ENCODE results near the gene RNU6-1.

The RNU6-1 gene

DNA sequence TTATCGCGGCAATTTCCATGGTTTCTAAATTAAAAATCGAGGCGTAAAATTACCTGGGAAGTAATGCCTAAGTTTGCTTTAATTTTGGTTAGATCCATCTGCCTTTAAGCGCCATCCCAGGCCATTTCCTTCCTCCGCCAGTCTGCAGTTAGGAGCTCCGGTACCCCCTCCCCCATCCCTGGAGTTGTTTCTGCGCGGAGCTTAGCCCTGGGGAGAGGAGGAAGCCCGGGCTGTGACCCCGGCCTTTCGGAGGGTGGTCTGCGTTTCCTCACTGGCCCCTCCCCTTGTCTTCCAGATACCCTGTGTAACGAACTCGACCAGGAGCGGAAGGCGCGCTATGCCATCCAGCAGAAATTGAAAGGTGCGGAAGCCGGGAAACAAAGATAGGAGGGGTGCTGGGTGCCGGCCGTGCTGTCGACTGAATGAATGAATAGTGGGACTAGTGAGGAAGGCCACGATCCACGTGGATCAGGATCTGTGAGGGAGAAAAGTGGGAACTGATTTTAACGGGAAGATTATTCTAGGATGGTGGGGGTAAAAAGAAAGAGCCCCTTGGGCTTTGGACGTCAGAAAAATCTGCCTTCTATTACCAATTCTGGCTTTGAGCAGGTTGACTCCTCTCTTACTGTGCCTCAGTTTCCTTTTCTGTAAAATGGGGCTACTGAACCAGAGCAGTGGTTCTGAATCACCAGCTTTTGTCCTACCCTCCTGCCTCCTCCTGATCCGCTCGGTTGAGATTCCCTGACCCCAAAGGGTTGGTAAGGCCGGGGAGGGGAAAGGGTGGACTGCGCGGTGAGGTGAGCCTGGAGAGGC is 6.7 kb downstream of the RNU6-1 start:
- DNase-seq: no peak

DNA sequence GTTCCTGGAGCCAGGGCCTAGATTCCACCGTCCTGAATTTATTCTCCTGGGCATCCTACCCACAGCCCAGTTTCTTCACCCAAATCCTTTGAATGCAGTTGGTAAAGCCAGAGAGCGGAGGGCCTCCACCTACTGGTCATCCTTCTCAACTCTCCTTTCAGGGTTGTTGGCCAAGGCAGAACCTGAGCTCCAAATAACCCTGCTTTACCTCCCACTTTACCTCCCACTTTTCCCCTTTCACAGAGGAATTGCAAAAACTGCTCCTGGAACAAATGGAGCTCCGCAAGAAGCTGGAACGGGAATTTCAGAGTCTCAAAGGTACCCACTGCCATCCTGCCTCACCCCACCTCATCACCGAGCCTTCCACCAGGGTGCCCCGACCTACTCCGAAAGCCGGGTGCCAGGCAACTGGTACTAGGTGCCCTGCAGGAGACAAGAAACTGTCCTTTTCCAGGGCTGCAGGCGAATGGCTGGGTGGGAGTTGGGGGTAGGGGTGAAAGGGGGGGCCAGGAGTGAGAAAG is 7.8 kb downstream of the RNU6-1 start:
- DNase-seq: no peak

DNA sequence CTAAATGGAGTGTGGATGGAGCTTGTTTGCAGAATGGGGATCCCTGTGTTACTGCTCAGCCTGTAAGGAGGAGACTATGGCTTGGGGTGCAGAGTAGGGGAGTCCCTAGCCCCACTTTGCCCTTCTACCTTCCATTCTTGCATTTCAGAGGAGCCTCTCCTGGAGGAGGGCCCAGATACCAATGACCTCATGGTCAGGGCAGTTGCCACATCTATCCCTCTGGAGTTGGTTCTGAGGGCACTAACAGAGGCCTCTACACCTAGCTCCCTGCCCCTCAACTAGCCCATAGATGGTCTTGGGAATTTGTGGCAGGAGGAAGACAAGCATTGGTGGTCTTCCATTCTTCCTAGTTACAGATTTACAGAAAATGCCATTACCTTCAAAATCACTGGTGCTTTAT is 8.5 kb downstream of the RNU6-1 start:
- DNase-seq: no peak

DNA sequence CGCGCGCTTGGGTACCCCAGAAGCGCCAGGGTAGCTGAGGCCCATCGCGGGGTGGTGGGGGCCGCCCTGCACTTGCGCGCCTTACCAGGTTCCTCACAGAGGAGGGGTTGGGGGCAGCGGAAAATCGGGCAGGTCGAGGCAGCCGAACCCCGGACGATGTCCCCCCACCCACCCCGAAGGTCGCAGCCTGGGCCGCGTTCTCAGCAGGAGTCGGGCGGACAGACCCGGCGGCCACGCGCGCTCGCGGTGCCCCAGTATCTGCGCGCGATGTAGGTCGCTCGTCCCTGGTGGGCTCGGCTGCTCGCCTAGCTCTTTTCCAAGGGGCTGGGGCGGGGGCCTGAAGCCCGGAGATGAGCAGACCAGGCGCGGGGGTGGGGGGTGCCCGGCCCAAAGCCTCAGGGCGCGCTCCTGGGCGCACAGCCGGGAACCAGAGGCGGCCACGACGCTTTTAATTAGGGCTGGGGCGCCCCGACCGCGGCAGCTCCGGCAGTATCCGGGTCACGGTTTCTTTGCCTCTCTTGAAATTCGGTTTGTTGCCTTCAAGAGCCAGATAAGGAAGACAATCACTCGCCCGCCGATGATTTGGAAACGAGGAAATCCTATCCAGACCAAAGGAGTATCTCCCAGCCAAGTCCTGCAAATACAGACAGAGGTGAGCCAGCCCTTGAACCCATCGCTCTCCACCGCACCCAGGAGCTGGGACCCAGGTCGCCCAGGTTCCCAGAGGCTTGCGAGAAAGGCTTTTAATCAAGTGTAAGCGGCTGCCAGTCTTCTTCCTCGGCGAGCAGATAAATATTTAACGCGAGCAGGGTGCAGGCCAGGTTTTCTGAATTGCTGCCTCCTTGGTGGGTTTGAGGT is 10.0 kb downstream of the RNU6-1 start:
- no peak for DNase-seq

DNA sequence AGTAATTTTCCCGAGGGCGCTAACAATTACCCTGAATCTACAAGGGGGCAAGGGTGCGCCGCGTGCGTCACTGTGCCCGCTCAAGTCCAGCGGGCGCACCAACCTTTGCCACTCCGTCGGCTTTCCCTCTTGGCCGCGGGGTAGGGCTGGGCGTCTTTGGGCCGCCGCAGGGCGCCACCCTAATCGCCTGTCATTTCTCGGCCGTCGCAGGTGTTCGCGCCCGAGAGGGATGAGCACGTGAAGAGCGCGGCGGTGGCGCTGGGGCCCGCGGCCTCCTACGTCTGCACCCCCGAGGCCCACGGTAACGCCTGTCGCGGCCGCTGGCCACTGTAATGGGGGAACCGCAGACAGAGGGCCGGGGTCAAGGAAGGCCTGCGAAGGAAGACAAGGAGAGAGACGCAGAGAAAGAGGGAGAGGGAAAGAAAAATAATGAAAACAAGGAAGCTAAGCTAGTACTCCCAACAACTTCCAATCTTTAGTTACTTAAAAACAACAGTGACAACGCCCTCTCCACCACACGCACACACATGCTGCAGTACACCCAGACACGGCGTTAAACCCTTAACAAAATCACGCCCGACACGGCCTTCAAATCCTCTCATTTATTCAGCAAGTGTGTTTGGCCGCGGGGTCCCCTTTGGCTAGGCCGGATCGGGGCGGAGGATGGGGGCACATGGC is 10.7 kb downstream of the RNU6-1 start:
- no peak for DNase-seq

DNA sequence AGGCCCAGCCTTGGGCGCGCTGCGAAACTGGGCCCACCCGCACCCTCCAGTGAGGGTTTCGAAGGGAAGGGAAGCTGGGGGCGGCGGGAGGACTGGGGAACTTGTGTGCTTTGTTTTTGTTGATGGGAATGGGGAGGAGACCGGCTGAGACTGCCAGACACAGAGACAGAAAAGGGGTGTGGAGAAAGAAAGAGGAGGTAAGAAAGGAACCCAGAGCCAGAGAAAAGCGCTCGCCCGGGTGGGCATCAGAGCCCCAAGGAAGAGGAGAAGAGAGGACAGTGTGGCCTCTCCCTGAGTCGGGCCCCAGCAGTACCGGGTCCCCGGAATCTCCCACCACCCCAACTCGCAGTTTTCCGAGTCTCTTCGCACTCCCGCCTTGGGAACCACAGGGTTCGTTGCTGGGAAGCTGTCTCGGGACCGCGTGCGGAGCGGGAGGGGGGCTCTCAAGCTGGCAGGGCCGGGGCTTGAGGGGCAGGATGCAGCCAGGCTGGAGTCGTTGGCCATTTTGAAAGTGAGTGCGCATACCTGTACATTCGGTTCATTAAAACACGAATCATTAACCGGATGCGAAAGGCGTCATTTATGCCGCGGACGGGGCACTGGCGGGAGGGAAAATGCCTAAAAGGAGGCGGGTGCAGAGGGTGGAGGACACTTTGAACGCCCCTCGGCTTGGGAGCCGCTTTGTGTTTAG is 11.4 kb downstream of the RNU6-1 start:
- no peak for DNase-seq

DNA sequence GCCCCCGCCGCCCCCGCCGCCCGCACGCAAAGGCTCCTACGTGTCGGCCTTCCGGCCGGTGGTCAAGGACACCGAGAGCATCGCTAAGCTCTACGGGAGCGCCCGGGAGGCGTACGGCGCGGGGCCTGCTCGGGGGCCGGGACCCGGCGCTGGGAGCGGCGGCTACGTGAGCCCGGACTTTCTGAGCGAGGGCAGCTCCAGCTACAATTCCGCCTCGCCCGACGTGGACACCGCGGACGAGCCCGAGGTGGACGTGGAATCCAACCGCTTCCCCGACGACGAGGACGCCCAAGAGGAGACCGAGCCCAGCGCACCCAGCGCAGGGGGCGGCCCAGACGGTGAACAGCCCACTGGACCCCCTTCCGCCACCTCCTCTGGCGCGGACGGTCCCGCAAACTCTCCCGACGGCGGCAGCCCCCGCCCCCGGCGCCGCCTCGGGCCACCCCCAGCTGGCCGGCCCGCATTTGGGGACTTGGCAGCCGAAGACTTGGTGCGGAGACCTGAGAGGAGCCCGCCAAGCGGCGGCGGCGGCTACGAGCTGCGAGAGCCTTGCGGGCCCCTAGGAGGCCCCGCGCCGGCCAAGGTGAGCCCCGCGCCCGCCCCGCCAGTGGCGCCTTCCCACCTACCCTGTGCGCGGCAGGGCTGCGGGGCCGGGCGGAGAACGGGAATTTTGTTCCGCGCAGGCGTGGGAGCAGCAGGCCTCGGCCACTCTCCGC is 12.1 kb downstream of the RNU6-1 start:
- no peak for DNase-seq

DNA sequence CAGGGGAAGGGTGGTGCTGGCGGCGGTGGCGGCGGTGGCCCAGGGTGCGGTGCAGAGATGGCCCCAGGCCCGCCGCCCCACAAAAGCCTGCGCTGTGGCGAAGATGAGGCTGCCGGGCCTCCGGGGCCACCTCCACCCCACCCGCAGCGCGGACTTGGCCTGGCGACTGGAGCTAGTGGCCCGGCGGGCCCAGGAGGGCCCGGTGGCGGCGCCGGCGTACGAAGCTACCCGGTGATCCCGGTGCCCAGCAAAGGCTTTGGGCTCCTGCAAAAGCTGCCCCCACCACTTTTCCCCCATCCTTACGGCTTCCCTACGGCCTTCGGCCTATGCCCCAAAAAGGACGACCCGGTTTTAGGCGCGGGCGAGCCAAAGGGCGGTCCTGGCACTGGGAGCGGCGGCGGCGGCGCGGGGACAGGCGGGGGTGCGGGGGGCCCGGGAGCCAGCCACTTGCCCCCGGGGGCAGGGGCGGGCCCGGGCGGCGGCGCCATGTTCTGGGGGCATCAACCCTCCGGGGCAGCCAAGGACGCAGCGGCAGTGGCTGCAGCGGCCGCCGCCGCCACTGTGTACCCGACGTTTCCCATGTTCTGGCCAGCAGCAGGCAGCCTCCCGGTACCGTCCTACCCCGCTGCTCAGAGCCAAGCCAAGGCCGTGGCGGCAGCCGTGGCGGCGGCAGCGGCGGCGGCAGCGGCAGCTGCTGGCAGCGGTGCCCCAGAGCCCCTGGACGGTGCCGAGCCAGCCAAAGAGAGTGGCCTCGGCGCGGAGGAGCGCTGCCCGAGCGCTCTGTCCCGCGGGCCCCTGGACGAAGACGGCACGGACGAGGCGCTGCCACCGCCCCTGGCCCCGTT is 12.9 kb downstream of the RNU6-1 start:
- DNase-seq: no peak

DNA sequence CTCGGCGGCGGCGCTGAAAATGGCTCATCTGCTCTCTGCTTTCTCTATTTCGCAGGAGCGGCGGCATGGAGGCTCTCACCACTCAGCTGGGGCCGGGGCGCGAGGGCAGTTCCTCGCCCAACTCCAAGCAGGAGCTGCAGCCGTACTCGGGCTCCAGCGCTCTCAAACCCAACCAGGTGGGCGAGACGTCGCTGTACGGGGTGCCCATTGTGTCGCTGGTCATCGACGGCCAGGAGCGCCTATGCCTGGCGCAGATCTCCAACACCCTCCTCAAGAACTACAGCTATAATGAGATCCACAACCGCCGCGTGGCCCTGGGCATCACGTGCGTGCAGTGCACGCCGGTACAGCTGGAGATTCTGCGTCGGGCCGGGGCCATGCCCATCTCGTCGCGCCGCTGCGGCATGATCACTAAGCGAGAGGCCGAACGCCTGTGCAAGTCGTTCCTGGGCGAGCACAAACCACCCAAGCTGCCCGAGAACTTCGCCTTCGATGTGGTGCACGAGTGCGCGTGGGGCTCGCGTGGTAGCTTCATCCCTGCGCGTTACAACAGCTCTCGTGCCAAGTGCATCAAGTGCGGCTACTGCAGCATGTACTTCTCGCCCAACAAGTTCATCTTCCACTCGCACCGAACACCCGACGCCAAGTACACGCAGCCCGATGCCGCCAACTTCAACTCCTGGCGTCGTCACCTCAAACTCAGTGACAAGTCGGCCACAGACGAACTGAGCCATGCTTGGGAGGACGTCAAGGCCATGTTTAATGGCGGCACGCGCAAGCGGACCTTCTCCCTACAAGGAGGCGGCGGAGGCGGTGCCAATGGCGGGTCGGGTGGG is 13.7 kb downstream of the RNU6-1 start:
- no peak for DNase-seq

DNA sequence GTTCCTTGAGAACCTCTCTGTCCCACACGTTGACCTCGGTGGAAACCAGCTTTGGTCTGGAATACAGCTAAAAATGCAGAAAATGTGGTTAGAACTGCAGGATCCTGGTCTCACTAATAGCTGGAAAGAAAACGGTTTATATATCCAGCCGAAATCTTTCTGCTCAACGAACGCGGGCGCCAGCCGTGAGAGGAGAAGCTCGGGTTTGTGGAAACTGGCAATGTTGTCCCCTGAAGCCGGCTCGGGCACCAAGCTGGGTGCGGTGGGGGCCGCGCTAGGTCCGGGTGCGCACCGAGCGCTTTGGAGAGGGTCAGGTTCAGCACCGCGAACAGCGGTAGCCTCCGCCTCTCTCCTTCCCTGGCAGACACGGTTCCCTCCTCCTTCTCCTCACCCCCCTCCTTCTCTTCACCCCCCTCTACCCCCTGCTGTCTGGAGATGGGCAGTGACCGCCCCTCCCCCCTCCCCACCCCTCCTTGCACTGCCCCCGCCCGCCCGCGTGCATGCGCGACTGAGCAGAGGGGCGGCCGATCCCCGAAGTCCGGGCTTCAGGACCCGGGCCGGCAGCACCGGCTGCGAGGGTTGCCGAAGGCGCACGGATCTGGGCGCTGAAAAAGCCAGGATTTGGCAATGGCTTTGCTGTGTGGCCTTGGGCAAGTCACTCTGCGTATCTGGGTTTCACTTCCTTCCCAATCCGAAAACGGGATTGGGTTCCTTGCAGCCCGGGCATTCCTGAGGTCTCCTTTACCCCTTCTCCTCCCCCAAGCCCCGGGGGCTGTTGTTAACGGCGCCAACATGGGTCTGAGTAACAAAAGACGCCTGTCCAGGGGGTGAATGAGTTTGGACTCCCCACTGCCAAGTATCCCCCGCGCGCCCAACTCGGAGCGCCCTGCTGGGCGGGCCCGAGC is 14.6 kb downstream of the RNU6-1 start, which contains the start of gene SKOR1:
SKOR1 (plus strand) TSS at position 534 of the 905 bp plus-strand sequence; CDS start at position 628, 94 bp downstream.
- peak in 3 of 4 experiments; percentile 42 to 58 (median 52) for DNase-seq

DNA sequence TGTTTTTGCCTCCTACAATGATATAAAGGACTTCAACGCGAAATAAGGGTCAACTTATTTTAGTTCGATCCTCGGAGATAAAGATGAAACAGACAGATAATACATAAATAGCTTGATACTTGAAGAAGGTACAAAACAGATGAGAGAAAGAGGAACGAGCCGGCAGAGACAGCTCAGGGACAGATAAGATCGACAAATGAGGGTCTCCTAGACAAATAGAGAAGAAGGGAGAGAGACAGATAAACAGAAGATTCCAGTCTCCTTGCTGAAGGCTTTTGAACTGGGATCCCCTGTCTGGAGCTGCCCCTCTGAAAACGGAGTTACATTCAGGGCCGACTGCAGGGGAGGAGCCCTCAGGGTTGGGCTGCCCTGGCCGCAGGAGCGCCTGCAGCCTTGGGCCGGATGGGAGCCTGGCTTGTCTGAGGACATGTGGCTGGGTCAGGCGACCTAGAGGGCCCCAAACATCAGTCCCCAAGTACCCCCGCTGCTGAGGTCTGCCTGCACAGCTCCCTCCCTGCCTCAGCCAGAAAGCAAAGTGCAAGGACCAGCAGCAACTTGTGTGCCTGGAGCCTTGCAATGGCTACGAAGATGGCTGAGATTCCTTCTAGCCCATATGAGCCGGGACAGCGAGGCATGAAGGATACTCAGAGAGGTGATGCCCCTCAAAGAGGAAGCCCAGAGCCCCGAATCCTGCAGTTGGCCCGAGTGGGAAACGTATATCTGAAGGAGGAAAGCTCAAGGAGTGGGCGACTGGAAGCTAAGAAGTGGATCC is 15.5 kb downstream of the RNU6-1 start:
- DNase-seq: no peak

DNA sequence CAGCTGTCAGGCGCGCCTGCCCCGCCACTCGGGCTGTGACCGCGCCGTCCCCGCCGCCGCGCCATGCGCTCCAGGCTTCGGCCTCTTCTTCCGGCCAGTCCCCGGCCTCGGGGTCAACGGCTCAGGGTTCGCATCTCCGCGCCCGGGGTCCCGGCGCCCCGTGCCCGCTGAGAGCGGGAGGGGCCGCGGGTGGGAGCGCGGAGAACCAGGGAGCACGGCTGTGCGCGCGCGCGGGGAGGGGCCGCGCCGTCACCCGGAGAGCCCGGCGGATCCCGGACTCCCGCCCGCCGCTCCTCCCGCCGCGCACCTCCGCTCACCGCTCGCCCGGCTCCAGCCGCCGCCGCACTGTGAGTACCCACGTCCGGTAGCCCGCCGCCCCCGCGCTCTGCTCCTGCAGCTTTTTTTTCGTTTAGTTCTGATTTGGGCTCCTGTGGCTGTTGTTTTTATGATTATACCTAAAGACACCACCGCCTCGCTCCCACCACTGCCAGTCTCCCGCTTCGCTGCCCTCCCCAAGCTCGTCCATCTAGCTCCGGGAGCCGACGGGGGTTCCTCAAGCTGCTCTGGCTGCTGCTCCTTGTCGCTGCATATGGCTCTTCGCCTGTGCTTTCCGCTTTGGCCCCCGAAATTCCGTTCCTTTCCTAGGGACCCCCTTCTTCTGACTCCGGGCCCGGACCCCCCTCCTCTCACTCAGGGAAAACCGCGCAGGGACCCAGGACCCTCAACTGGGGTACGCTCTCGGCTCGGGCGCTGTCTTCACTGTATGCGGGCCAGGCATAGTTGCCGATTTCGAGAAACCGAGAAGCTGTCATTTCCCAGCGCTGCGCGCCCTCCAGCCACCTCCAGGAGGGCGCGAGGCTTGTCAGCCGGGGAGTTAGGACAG is 16.3 kb downstream of the RNU6-1 start:
- no peak for DNase-seq

DNA sequence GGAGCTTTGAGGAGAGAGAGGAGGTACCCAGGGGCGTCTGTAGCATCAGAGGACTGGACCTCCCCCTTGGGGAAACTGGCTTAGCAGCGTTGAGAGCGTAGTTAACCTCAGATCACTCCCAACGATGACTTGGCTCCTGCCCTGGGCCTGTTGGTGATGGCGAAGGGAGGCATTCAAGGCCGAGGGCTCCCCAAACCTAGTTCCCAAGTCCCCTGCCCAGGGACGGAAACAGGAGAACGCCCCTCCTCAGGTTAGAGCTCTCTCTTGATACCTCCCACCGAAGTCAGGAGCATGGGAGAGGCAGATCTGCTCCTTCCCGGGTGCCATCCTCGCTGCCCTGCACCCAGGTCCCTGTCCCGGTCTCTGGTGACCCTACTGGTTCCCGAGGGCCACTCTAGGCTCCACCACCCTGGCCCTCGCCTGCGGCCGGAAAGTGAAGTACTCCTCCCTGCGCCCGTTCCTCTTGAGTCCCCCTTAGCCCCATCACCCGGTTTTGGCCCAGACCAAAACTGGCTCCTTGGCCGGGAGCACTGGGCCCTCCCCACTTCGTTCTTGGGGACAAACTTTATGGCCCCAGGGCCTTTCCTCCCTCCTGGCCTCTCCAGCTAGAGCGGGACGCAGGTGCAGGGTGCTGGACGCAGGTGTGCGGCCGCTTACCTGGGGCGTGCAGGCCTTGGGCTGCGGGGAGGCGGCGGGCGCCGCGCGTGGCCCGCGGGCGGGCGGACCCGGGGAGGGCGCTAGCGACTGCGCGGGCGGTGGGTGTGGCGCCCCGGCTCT is 17.1 kb downstream of the RNU6-1 start:
- no peak for DNase-seq

DNA sequence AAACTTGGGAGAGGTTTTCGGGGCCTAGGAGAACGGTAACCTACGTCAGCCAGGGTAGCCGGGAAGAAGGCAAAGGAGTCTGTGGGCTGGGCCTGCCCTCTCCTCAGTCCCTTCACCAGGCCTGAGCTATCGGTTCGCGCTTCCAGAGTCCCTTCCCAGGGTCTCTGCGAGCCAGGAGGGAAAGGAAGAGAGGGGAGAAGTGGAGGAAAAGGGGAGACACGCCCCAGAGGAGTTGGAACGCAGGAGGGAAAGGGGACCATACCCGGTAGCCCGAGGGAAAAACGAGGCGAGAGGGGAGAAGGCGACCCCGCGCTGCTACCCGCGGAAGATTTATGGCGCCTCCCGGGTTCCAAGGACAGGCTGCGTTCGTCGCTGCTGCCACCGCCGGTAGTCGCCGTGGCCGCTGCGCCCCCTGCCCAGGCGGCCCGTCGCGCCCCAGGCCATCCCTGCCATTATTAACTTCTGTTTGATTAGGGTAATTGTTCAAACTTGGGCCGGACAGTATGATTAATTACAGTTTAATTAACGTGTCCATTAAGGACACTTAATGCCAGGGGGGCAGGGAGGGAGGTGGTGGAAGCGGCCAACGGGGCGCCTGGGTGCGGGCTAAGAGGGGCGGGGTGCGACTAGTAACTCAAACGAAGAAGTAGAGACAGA is 17.9 kb downstream of the RNU6-1 start:
- DNase-seq: no peak

All from suppressor macrophage (primary cell).